Tibial artery (tissue), 4 donors: ENCODE data around the gene CEP120.

ENCODE experiments used
- DNase-seq, 2 donors: peaks; one replicate each; pipeline ENCODE4 v3.0.0-alpha.2; 2019
- H3K27ac ChIP-seq, 2 donors: fragments of 200-600 bp; sonication (generic) in 1 of 2; 1 replicate in 1 of 2; 2 replicates in 1 of 2; pipeline ENCODE4 v1.5.1; 2018 to 2019; ENCODE audit warnings: mild to moderate bottlenecking in 1 of 2
- H3K27me3 ChIP-seq, 2 donors: fragments of 200-600 bp; sonication (generic) in 1 of 2; one replicate each; pipeline versions ENCODE4 v1.5.1 to v1.6.0; 2016 to 2019
- H3K36me3 ChIP-seq, 3 donors: fragments of 200-600 bp; sonication (generic) in 2 of 3; one replicate each; pipeline ENCODE4 v1.5.1; 2016 to 2019; ENCODE audit warnings: mild to moderate bottlenecking in 2 of 3
- H3K4me1 ChIP-seq, 4 donors: fragments of 200-600 bp; sonication (generic) in 2 of 4; 1 replicate in 3 of 4; 2 replicates in 1 of 4; pipeline ENCODE4 v1.5.1; 2016 to 2019
- H3K4me3 ChIP-seq, 2 donors: fragments of 200-600 bp; sonication (generic) in 1 of 2; 1 replicate in 1 of 2; 2 replicates in 1 of 2; pipeline ENCODE4 v1.5.1; 2018 to 2019; ENCODE audit warnings: mild to moderate bottlenecking in 2 of 2
- H3K9me3 ChIP-seq, 3 donors: fragments of 200-600 bp; sonication (generic) in 1 of 3; one replicate each; pipeline ENCODE4 v1.5.1; 2016 to 2019
- intact Hi-C: fragments of 100-400 bp; cut with DNase I; formaldehyde crosslinking; loops from one replicate; pipeline ENCODE4 v1.15.0; 2023; ENCODE audit warnings: low total_unique reads
- TF ChIP-seq, protein P1 (sequence below), 2 experiments: fragments of 200-600 bp in 1 of 2; fragments of 450-650 bp in 1 of 2; IDR thresholded peaks; one replicate each; pipeline ENCODE4 v1.5.1; 2017 to 2019; ENCODE audit warnings: antibody characterized with exemption in 2 of 2, mild to moderate bottlenecking in 1 of 2, moderate library complexity in 1 of 2

The CEP120 gene

DNA sequence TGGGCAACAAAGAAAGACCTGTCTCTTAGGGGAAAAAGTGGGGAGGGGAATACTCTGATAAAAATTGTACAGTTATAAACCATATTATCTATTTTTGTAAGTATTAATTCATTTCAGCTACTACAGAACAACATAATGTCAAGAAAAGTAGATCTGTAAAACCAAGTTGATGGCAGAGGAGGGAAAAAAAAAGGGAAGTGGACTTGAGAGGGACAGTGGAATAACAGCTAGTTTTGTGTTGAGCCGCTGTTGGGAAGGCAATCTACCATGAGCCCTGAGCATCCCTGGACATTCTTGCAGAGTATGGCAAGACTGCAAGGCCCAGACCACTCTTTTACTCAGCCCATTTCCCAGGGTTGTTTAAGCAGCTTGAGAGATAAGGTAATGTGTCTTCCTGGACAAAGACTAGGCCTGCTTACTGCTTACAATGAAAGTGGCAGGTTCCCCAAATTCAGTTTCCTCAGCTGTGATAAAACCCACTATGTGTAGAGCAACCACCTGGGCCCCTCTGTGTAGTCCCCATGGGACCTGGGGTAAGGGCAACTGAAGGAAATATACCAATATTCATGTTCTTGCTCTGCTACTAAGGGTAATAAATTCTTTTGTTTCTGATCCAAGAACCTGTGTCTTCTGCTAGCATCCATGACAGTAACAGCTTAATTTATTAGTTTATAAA lies 25.0 kb downstream of the CEP120 start:
- TF ChIP-seq, protein P1, sequence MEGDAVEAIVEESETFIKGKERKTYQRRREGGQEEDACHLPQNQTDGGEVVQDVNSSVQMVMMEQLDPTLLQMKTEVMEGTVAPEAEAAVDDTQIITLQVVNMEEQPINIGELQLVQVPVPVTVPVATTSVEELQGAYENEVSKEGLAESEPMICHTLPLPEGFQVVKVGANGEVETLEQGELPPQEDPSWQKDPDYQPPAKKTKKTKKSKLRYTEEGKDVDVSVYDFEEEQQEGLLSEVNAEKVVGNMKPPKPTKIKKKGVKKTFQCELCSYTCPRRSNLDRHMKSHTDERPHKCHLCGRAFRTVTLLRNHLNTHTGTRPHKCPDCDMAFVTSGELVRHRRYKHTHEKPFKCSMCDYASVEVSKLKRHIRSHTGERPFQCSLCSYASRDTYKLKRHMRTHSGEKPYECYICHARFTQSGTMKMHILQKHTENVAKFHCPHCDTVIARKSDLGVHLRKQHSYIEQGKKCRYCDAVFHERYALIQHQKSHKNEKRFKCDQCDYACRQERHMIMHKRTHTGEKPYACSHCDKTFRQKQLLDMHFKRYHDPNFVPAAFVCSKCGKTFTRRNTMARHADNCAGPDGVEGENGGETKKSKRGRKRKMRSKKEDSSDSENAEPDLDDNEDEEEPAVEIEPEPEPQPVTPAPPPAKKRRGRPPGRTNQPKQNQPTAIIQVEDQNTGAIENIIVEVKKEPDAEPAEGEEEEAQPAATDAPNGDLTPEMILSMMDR (IDR thresholded peaks at IDR 0.05): no peak
- intact Hi-C loops: loop anchor here (10.0 kb wide), 1 partner anchor 217 kb away; no protein-coding TSS in a partner anchor
- peaks cover 47 to 55% (median 51%) of the 10 kb centered on the region in 3 donors for H3K36me3 ChIP-seq

DNA sequence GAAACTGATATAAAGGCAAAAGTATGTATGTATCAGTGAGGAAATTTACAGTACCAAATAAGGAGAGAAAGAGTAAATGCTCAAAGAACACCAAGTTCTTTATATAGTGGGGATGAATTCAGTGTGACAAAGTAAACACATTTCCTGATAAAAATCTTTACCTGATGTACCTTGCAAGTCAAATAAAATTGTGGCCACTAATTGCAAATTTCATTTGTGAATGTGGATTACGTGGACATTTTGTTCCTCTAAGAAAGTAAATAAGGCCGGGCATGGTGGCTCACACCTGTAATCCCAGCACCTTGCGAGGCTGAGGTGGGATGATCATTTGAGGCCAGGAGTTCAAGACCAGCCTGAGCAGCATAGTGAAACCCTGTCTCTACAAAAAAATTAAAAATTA lies 25.7 kb downstream of the CEP120 start:
- Histone ChIP-seq H3K4me1 (no peaks in the 10 kb centered on the region), H3K36me3 (peaks cover 45 to 54% (median 51%) of the 10 kb centered on the region in 3 donors), H3K4me3 (no peak overlapping the region), H3K9me3 (no peaks in the 10 kb centered on the region), H3K27me3 (no peaks in the 10 kb centered on the region), H3K27ac (no peak overlapping the region)
- intact Hi-C loops: loop anchor here (10.0 kb wide), 1 partner anchor 217 kb away; no protein-coding TSS in a partner anchor
- DNase-seq: no peak
- TF ChIP-seq, protein P1 (IDR thresholded peaks at IDR 0.05): no peak

More for the DNA sequence above, 25.0 kb downstream of the CEP120 start:
- H3K27me3 ChIP-seq: no peaks in the 10 kb centered on the region
- H3K27ac ChIP-seq: no peak overlapping the region
- H3K9me3 ChIP-seq: no peaks in the 10 kb centered on the region
- H3K4me1 ChIP-seq: no peaks in the 10 kb centered on the region
- no peak for DNase-seq
- no peak overlapping the region for H3K4me3 ChIP-seq

DNA sequence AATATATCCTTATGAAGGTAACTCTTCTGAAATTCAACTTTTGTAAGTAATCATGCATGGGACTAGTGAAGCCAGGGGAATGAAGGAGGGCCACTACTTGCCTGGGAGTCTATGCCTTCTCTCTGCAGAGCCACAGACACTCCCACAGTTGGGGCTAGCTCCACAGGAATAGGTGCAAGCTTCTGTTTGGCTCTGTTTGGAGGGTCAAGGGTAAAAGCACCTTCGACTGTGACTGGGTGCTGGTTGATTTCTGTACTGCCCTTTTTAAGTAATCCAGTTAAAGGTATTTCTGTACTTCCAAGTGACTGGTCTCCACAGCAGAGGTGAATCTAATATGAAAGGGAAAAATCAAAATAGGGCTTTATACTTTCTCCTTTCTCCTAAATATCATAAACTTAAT lies 32.2 kb downstream of the CEP120 start:
- intact Hi-C loops: loop anchor here (10.0 kb wide), 1 partner anchor 224 kb away; no protein-coding TSS in a partner anchor
- TF ChIP-seq, protein P1 (IDR thresholded peaks at IDR 0.05): no peak
- no peaks in the 10 kb centered on the region for H3K4me1 ChIP-seq
- H3K36me3 ChIP-seq: peaks cover 42 to 54% (median 50%) of the 10 kb centered on the region in 3 donors
- H3K9me3 ChIP-seq: no peaks in the 10 kb centered on the region
- no peaks in the 10 kb centered on the region for H3K27me3 ChIP-seq
- H3K4me3 ChIP-seq: no peak overlapping the region
- DNase-seq: no peak
- no peak overlapping the region for H3K27ac ChIP-seq

DNA sequence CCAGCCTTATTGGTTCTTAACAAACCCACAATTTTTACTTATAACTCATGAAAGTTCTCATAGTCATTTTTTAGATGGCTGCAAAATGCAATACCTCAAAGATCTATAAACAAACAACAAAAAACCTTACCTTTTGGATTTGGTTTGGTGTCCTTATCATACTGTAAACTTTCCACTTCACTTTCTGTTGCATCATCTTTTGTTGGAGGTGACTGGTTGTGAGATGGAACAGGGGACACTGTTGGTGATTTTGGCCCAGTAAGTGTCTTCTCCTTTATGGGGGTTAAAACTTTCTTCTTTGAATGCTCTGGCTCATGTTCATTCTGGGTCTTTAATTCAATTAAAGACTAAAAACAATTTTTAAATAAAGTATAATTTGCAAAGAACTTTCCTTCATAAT lies 33.4 kb downstream of the CEP120 start:
- H3K9me3 ChIP-seq: no peaks in the 10 kb centered on the region
- H3K4me3 ChIP-seq: no peak overlapping the region
- TF ChIP-seq, protein P1 (IDR thresholded peaks at IDR 0.05): no peak
- no peaks in the 10 kb centered on the region for H3K27me3 ChIP-seq
- no peaks in the 10 kb centered on the region for H3K4me1 ChIP-seq
- DNase-seq: no peak
- H3K36me3 ChIP-seq: peaks cover 50 to 66% (median 59%) of the 10 kb centered on the region in 3 donors
- intact Hi-C loops: loop anchor here (10.0 kb wide), 1 partner anchor 225 kb away; no protein-coding TSS in a partner anchor
- no peak overlapping the region for H3K27ac ChIP-seq

DNA sequence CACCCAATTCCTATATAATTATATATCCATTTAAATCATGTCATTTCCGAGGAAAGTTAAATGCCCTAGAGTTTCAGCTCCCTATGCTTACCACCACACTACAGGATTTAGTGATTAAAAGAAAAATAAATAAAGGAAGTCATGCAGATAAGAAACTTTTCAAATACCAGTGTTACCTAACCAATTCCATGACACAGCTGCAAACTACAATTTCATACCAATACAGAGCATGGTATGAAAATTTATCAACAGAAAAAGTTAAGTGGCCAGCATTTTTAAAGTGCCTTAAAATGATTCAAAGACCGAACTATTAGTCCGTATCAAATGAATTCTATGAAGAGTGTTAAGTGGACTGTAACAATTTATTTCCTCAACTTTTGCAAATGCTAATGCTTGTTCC lies 35.9 kb downstream of the CEP120 start:
- Histone ChIP-seq H3K4me1 (no peaks in the 10 kb centered on the region), H3K4me3 (no peak overlapping the region), H3K27me3 (no peaks in the 10 kb centered on the region), H3K27ac (no peak overlapping the region), H3K9me3 (no peaks in the 10 kb centered on the region), H3K36me3 (peaks cover 33 to 73% (median 54%) of the 10 kb centered on the region in 3 donors)
- no peak for DNase-seq
- TF ChIP-seq, protein P1 (IDR thresholded peaks at IDR 0.05): no peak
- intact Hi-C loops: no loop called here
